LHCN-M2 (cell line): ENCODE measurements around the gene CORO1C. TPM values are rescaled to one million over a fixed set of nuclear protein-coding genes. Genes with fewer than 3 reads are reported as not detected.
A peak's percentile ranks its signal among the peaks of the same experiment; 100 is the strongest.
"Not testable (repeated sequence)": the region's sequence is repeated elsewhere in the genome, so short reads cannot be mapped to it uniquely, and the experiment has no call there.

Source experiments
- DNase-seq: peaks from one replicate; pipeline ENCODE4 v3.0.0-alpha.2; 2012; ENCODE audit warnings: low read depth
- total RNA-seq: library from RNA; depleted of rRNA; stranded (reverse); fragments of >200 nt; gene quantifications from 2 replicates; pipeline ENCODE4 v1.2.3, GENCODE V29; 2014

CORO1C gene
- total RNA-seq, 1 experiment from 2014 or later: 172 TPM

- DNase-seq: no peak
Observed at GRCh38 chr12:108753976-108754375, 22.7 kb upstream of the CORO1C start.

- DNase-seq: no peak
Observed at GRCh38 chr12:108752387-108752786, 21.1 kb upstream of the CORO1C start.

GRCh38 chr12:108751821-108752220 is 20.5 kb upstream of the CORO1C start:
- DNase-seq: peak; percentile 43

- DNase-seq: not testable (repeated sequence)
Observed at GRCh38 chr12:108751003-108751402, 19.7 kb upstream of the CORO1C start.

- DNase-seq: no peak
Observed at GRCh38 chr12:108750526-108750925, 19.2 kb upstream of the CORO1C start.

- no peak for DNase-seq
Observed at GRCh38 chr12:108747563-108747962, 16.2 kb upstream of the CORO1C start.

GRCh38 chr12:108745641-108746040 is 14.3 kb upstream of the CORO1C start:
- DNase-seq: no peak

GRCh38 chr12:108744021-108744897 is 12.9 kb upstream of the CORO1C start:
- no peak for DNase-seq

- DNase-seq: no peak
Observed at GRCh38 chr12:108738170-108738569, 6.9 kb upstream of the CORO1C start.

GRCh38 chr12:108735855-108736254 is 4.5 kb upstream of the CORO1C start:
- DNase-seq: no peak

- DNase-seq: peak; percentile 90
Observed at GRCh38 chr12:108734200-108734906, 3.0 kb upstream of the CORO1C start.

GRCh38 chr12:108733230-108733531 is 1.9 kb upstream of the CORO1C start:
- not testable (repeated sequence) for DNase-seq

- no peak for DNase-seq
Observed at GRCh38 chr12:108732489-108733229, 1.3 kb upstream of the CORO1C start.

GRCh38 chr12:108731866-108732461 is 646 bp upstream of the CORO1C start:
- DNase-seq: peak; percentile 94

- DNase-seq: peak; percentile 88
Observed at GRCh38 chr12:108730365-108731104, 783 bp downstream of the CORO1C start.

GRCh38 chr12:108729612-108730364 is 1.5 kb downstream of the CORO1C start:
- peak; percentile 66 for DNase-seq

- DNase-seq: no peak
Observed at GRCh38 chr12:108728820-108729611, 2.3 kb downstream of the CORO1C start.

GRCh38 chr12:108727868-108728735 is 3.2 kb downstream of the CORO1C start:
- peak; percentile 71 for DNase-seq

GRCh38 chr12:108727161-108727560 is 4.2 kb downstream of the CORO1C start:
- no peak for DNase-seq
